HG03095 (cell line): Measurements from ENCODE around the gene TRAF2.

Experiments
- ATAC-seq: cut with Tn5 transposase; IDR thresholded peaks from one replicate; pipeline ENCODE4 v1.9.1; 2021; ENCODE audit warnings: moderate library complexity; ENCODE audit not compliant: unreplicated experiment

Gene TRAF2

DNA sequence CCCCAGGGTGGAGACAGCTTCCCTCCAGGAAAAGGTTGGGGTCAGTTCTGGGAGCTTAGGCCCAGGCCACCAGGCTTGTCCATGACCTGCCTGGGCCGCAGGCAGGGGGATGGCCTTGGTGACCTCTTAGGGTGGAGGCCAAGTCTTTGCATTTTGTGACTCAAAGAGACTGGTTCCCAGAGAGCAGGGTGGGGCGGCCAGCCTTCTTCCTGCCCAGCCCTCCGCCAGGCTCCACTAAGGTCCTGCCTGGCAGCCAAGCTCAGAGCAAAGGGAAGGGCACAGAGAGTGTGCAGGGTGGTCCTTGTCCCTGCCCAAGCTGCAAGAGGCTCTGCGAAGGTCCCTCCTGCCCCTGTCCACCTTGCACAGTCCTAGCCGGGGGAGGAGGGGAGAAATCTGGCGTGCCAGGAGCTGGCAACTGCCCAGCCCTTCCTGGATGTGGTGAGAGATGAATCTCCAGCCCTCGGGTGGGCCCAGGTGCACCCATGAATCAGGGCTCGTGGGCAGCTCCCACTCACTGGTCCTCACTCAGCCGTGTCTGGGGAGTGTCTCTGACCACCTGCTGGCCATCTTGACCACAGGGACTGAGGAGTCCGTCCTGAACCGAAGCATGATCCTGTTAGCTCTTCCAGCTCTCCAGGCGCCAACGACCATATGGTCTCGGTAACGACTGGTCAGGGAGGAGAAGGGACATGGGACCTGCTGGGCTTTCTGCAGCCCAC lies 88.7 kb downstream of the TRAF2 start:
- ATAC-seq: no peak

DNA sequence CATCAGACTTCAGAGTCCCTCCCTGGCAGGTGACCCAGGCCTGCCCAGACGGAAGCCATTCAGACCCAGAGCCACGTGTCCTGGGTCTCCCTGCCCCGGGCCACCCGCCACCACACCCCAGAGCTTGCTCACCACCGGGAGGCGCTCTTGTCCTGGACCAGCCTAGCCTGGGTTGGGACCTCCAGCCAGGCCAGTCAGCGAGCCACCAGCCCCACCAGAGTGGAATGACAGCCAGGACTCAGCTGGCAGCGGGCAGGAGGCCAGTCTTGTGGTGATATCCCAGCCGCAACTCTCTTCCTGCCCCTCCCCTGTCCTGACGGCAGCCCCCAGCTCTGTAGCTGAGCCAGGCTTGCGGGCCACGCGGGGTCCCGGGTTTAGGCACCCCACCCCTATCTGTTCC lies 89.3 kb downstream of the TRAF2 start:
- no peak for ATAC-seq
